ENCODE results near the gene ETNK1. TPM values are rescaled to one million over a fixed set of nuclear protein-coding genes. Genes with fewer than 3 reads are reported as not detected.
A peak's percentile ranks its signal among the peaks of the same experiment; 100 is the strongest.

The ETNK1 gene
- total RNA-seq, 1 donor from 2014 or later = 53.9 TPM

DNA sequence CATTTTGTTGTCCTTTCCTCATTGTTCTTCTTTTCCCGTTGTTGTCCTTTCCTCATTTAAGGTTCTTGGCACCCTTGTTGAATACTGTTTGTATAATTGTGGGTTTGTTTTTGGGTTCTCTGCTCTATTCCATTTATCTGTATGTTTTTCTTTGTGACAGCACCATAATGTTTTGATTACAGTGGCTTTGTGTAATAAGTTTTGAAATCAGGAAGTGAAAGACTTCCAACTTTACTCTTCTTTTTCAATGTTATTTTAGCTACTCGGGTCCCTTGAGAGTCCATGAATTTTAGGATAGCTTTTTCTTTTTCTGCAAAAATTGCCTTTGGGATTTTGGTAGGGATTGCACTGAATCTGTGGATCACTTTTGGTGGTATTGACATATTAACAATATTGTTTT, 28.1 kb downstream of the ETNK1 start:
- Histone ChIP-seq H3K9me3 (ENCODE audit: low read depth) (no peaks in the 10 kb centered on the region), H3F3A (ENCODE audit: low read depth) (no peaks in the 10 kb centered on the region), H3K4me3 (no peak overlapping the region), H3K79me2 (ENCODE audit: low read depth) (peaks cover 63% of the 10 kb centered on the region), H3K36me3 (no peaks in the 10 kb centered on the region), H4K20me1 (ENCODE audit: low read depth) (no peaks in the 10 kb centered on the region), H2AFZ (replicated peaks) (no peak overlapping the region), H3K4me2 (no peak overlapping the region), H3K9ac (no peak overlapping the region), H3K4me1 (no peaks in the 10 kb centered on the region), H3K27ac (no peak overlapping the region), H3K27me3 (no peaks in the 10 kb centered on the region)
- Mint-ChIP-seq H3K27ac (no peak overlapping the region), H3K27me3 (ENCODE audit: insufficient read depth, low read depth) (peaks cover 2% of the 10 kb centered on the region), H3K9me3 (peaks cover 5% of the 10 kb centered on the region), H3K4me3 (no peak overlapping the region), H3K36me3 (peaks cover 41% of the 10 kb centered on the region), H3K4me1 (no peaks in the 10 kb centered on the region)
- TF ChIP-seq EZH2phosphoT487 (IDR thresholded peaks at IDR 0.05) = no peak
- TF ChIP-seq EZH2 (IDR thresholded peaks at IDR 0.05) = no peak
- TF ChIP-seq, protein P1, sequence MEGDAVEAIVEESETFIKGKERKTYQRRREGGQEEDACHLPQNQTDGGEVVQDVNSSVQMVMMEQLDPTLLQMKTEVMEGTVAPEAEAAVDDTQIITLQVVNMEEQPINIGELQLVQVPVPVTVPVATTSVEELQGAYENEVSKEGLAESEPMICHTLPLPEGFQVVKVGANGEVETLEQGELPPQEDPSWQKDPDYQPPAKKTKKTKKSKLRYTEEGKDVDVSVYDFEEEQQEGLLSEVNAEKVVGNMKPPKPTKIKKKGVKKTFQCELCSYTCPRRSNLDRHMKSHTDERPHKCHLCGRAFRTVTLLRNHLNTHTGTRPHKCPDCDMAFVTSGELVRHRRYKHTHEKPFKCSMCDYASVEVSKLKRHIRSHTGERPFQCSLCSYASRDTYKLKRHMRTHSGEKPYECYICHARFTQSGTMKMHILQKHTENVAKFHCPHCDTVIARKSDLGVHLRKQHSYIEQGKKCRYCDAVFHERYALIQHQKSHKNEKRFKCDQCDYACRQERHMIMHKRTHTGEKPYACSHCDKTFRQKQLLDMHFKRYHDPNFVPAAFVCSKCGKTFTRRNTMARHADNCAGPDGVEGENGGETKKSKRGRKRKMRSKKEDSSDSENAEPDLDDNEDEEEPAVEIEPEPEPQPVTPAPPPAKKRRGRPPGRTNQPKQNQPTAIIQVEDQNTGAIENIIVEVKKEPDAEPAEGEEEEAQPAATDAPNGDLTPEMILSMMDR (IDR thresholded peaks at IDR 0.05) = no peak
- DNase-seq (ENCODE audit: low spot score) = no peak

GRCh38 chr12:22653791-22654190, 28.8 kb downstream of the ETNK1 start:
- Mint-ChIP-seq H3K4me3 (no peak overlapping the region), H3K9me3 (peaks cover 5% of the 10 kb centered on the region), H3K27ac (no peak overlapping the region), H3K27me3 (ENCODE audit: insufficient read depth, low read depth) (peaks cover 2% of the 10 kb centered on the region), H3K4me1 (no peaks in the 10 kb centered on the region), H3K36me3 (peaks cover 40% of the 10 kb centered on the region)
- Histone ChIP-seq H3K9ac (no peak overlapping the region), H3K4me1 (no peaks in the 10 kb centered on the region), H3K27ac (no peak overlapping the region), H4K20me1 (ENCODE audit: low read depth) (no peaks in the 10 kb centered on the region), H3K4me2 (no peak overlapping the region), H2AFZ (replicated peaks) (no peak overlapping the region), H3K36me3 (no peaks in the 10 kb centered on the region), H3K9me3 (ENCODE audit: low read depth) (no peaks in the 10 kb centered on the region), H3K4me3 (no peak overlapping the region), H3F3A (ENCODE audit: low read depth) (no peaks in the 10 kb centered on the region), H3K27me3 (no peaks in the 10 kb centered on the region), H3K79me2 (ENCODE audit: low read depth) (peaks cover 62% of the 10 kb centered on the region)
- DNase-seq (ENCODE audit: low spot score) = no peak
- TF ChIP-seq EZH2 (IDR thresholded peaks at IDR 0.05) (no peak), EZH2phosphoT487 (IDR thresholded peaks at IDR 0.05) (no peak)
- TF ChIP-seq, protein P1 (IDR thresholded peaks at IDR 0.05) = no peak

DNA sequence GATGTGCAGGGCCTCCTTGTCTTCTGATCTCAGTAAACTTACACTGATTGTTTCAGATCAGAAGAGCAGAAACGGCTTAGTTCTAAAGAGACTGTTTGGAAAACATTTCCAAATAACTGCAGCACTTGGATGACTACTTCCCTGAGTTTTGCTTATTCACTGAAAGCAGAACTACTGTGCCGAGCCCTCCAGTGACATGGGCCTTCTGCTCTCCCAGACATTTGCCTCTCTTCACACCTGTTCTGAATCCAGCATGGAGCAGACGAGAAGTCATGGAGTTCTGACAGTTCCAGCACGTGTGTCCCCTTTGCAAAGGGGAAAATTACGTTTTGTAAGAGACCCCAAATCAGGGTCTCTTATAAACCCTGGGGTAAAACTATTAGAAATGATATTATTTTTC, 31.4 kb downstream of the ETNK1 start:
- DNase-seq (ENCODE audit: low spot score) = no peak
- no peak overlapping the region for H3K27ac ChIP-seq
- H3K27me3 ChIP-seq = no peaks in the 10 kb centered on the region
- H3K36me3 ChIP-seq = peaks cover under 1% of the 10 kb centered on the region
- H3K9me3 Mint-ChIP-seq = peaks cover 5% of the 10 kb centered on the region
- H4K20me1 ChIP-seq (ENCODE audit: low read depth) = no peaks in the 10 kb centered on the region
- no peaks in the 10 kb centered on the region for H3K4me1 Mint-ChIP-seq
- no peaks in the 10 kb centered on the region for H3K9me3 ChIP-seq (ENCODE audit: low read depth)
- H3K36me3 Mint-ChIP-seq = peaks cover 27% of the 10 kb centered on the region
- no peak overlapping the region for H3K4me3 Mint-ChIP-seq
- H3K4me1 ChIP-seq = no peaks in the 10 kb centered on the region
- no peak overlapping the region for H3K4me2 ChIP-seq
- no peak overlapping the region for H3K9ac ChIP-seq
- peak overlapping the region; percentile 36 for H3K27ac Mint-ChIP-seq
- no peak overlapping the region for H2AFZ ChIP-seq (replicated peaks)
- no peaks in the 10 kb centered on the region for H3K27me3 Mint-ChIP-seq (ENCODE audit: insufficient read depth, low read depth)
- H3K4me3 ChIP-seq = no peak overlapping the region
- H3F3A ChIP-seq (ENCODE audit: low read depth) = no peaks in the 10 kb centered on the region
- H3K79me2 ChIP-seq (ENCODE audit: low read depth) = peaks cover 36% of the 10 kb centered on the region
- TF ChIP-seq, protein P1 (IDR thresholded peaks at IDR 0.05) = no peak
- TF ChIP-seq EZH2 (IDR thresholded peaks at IDR 0.05) (no peak), EZH2phosphoT487 (IDR thresholded peaks at IDR 0.05) (no peak)

All from neural progenitor cell (in vitro differentiated cells).